GM19351 (cell line): Measurements from ENCODE around the gene UBE2A.

Source experiments
- ATAC-seq: cut with Tn5 transposase; IDR thresholded peaks from one replicate; pipeline ENCODE4 v1.9.1; 2021; ENCODE audit warnings: mild to moderate bottlenecking, moderate library complexity; ENCODE audit not compliant: unreplicated experiment

Gene UBE2A

GRCh38 chrX:119574394-119575266 is at the start of gene UBE2A:
UBE2A (plus strand) TSS chrX:119574563; CDS start chrX:119574712, 149 bp downstream.
- peak; percentile 79 for ATAC-seq

- ATAC-seq, result no peak
Observed at GRCh38 chrX:119529345-119530276, 44.8 kb upstream of the UBE2A start.

GRCh38 chrX:119537487-119537886 is 36.9 kb upstream of the UBE2A start:
- ATAC-seq, result no peak

- ATAC-seq, result no peak
Observed at GRCh38 chrX:119539872-119540271, 34.5 kb upstream of the UBE2A start.

- ATAC-seq, result no peak
Observed at GRCh38 chrX:119541188-119541587, 33.2 kb upstream of the UBE2A start.

GRCh38 chrX:119549327-119550016 is 24.9 kb upstream of the UBE2A start:
- peak; percentile 51 for ATAC-seq

- no peak for ATAC-seq
Observed at GRCh38 chrX:119552508-119552907, 21.9 kb upstream of the UBE2A start.

- peak; percentile 97 for ATAC-seq
Observed at GRCh38 chrX:119565107-119565663, 9.2 kb upstream of the UBE2A start, which contains the start of gene STEEP1. STEEP1 (minus strand) TSS chrX:119565409; CDS start chrX:119565355, 54 bp downstream.

- no peak for ATAC-seq
Observed at GRCh38 chrX:119570351-119570835, 4.0 kb upstream of the UBE2A start.

- no peak for ATAC-seq
Observed at GRCh38 chrX:119573222-119573621, 1.1 kb upstream of the UBE2A start.

GRCh38 chrX:119573840-119574393 is 446 bp upstream of the UBE2A start:
- peak; percentile 10 for ATAC-seq

GRCh38 chrX:119579414-119579813 is 5.1 kb downstream of the UBE2A start:
- no peak for ATAC-seq

- no peak for ATAC-seq
Observed at GRCh38 chrX:119583431-119584059, 9.2 kb downstream of the UBE2A start.

GRCh38 chrX:119589810-119590209 is 15.4 kb downstream of the UBE2A start:
- no peak for ATAC-seq

- ATAC-seq, result no peak
Observed at GRCh38 chrX:119602701-119603255, 28.4 kb downstream of the UBE2A start.

GRCh38 chrX:119604766-119605463 is 30.6 kb downstream of the UBE2A start:
- ATAC-seq, result no peak

GRCh38 chrX:119605464-119606279 is 31.3 kb downstream of the UBE2A start:
- ATAC-seq, result peak; percentile 21
